ENCODE measurements around the gene ABLIM2.

- no peak for TF ChIP-seq CTCF (IDR thresholded peaks at IDR 0.05 in 4 of 5, conservative IDR thresholded peaks at IDR 0.05 in 1 of 5)
- TF ChIP-seq POLR2A (IDR thresholded peaks at IDR 0.05) = no peak
Measured at GRCh38 chr4:7924163-7924562, 234.4 kb downstream of the ABLIM2 start.

All from gastrocnemius medialis (tissue), 4 donors.